RWPE1 (cell line): ENCODE results near the gene IKZF5.
A peak's percentile ranks its signal among the peaks of the same experiment; 100 is the strongest.

Source experiments
- CTCF ChIA-PET: fragments of 350-600 bp; sonication (Branson Sonifier 250); formaldehyde crosslinking; extraction: SDS; loops from one replicate; lab custom pipeline; 2021; lab: Yijun Ruan, JAX
- POLR2A ChIA-PET: fragments of 400-600 bp; formaldehyde crosslinking; extraction: SDS; loops from one replicate; lab custom pipeline; 2020; ENCODE audit warnings: antibody characterized with exemption; ENCODE audit not compliant: low non-redundant PET; lab: Yijun Ruan, JAX
- DNase-seq: peaks from one replicate; pipeline ENCODE4 v3.0.0; 2012; ENCODE audit warnings: low spot score
- H3K27ac ChIP-seq: fragments of 450-650 bp; 2 replicates; pipeline ENCODE4 v1.5.1; 2017
- TF ChIP-seq, protein P1 (sequence below): fragments of 450-650 bp; conservative IDR thresholded peaks from 2 replicates; pipeline ENCODE4 v1.5.1; 2017; ENCODE audit warnings: low read depth, mild to moderate bottlenecking

Gene IKZF5

DNA sequence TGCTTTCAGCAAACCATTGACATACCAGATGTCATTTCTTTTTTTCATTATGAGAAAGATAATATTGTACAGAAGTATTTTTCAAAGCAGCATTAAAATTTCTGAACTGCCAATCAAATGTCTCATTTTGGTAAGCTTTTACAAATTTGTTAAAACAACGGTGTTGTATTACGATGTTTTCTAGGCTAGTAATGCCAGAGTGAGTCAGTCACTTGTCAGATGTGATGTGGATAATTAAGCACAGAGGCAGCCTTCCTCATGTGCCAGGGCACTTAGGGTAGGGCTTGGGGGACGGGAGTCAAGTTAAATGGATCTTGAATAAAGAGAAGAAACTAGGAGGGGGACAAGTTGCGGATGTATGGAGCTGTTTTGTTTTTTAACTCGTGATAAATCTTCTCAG lies 18.3 kb downstream of the IKZF5 start:
- ChIA-PET POLR2A (interaction anchor here (1.1 kb wide), 1 partner anchor 10 kb away, joined by 3 read pairs; the partner anchor contains the start of gene PSTK), CTCF (interaction anchor here (0.6 to 2.0 kb wide), 4 partner anchors 8 to 340 kb away, joined by 3 to 4 read pairs (median 4); no protein-coding TSS in a partner anchor)
- TF ChIP-seq, protein P1, sequence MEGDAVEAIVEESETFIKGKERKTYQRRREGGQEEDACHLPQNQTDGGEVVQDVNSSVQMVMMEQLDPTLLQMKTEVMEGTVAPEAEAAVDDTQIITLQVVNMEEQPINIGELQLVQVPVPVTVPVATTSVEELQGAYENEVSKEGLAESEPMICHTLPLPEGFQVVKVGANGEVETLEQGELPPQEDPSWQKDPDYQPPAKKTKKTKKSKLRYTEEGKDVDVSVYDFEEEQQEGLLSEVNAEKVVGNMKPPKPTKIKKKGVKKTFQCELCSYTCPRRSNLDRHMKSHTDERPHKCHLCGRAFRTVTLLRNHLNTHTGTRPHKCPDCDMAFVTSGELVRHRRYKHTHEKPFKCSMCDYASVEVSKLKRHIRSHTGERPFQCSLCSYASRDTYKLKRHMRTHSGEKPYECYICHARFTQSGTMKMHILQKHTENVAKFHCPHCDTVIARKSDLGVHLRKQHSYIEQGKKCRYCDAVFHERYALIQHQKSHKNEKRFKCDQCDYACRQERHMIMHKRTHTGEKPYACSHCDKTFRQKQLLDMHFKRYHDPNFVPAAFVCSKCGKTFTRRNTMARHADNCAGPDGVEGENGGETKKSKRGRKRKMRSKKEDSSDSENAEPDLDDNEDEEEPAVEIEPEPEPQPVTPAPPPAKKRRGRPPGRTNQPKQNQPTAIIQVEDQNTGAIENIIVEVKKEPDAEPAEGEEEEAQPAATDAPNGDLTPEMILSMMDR, result no peak
- H3K27ac ChIP-seq, result no peak overlapping the region
- DNase-seq, result peak; percentile 36

DNA sequence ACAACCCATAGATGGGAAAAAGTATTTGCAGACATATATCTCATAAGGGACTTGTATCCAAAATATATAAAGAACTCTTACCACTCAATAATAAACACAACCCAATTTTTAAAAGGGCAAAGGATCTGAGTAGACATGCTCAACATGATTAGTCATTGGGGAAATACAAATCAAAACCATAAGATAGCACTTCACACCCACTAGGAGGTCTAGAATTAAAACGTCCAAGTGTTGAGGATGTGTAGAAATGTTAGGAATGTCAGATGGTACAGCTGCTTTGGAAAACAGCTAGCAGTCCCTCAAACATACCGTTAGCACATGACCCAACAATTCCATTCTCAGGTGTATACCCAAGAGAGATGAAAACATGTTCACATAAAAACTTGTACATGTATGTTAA lies 20.1 kb downstream of the IKZF5 start:
- ChIA-PET CTCF (no interaction called here), POLR2A (no interaction called here)
- no peak for DNase-seq
- TF ChIP-seq, protein P1, result no peak
- no peak overlapping the region for H3K27ac ChIP-seq

DNA sequence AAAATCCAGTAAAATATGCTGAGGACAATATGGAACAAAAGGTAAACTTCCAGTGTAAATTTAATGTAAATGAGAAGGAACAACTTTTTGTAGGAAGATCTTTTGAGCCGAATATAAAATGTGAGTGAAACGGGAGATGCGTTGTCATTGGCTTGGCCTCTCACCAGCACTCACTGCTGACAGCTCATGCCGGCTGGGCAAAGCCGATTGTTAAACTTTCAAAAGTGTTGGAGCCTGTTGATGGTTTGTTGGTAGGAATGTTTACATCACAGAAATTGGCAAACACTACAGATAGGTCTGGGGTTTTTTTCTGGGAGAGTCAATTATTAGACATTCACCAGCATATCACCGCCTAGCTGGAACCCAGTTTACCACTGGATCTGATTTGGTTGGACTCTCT lies 22.3 kb downstream of the IKZF5 start:
- POLR2A ChIA-PET, result no interaction called here
- H3K27ac ChIP-seq, result no peak overlapping the region
- no peak for DNase-seq
- CTCF ChIA-PET, result no interaction called here
- TF ChIP-seq, protein P1, result no peak

DNA sequence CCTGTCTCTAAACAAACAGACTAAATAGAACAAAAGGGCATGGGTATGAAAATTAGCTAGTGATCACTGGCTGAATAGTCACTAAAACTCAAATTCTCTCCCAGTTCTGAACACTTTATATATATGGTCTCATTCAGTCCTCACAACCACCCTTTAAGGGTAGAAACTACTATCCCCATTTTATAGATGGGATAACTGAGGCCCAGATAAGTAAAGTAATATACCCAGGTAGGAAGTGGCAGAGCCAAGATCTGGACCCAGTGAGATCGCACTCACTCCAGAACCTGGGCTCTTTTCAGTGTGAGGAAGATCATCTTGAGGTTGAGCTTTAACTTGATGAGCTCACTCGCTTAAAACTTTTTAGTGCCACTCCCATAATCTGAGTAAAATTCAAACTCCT lies 23.9 kb downstream of the IKZF5 start:
- DNase-seq, result no peak
- POLR2A ChIA-PET, result no interaction called here

DNA sequence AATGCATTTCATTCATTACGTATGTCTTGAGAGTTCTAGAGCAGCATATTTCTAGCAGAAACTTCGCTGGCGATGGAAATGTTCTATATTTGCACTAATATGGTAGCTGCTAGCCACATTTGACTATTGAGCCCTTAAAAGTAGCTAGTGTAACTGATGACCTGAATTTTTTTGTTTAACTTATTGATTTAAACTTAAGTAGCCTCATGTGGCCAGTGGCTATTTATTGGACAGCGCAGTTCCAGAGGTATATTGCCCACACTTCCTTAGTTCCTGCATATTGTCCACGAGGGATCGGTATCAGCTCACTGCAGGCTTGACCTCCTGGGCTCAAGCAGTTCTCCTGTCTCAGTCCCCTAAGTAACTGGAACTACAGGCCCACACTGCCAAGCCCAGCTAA lies 24.7 kb downstream of the IKZF5 start:
- POLR2A ChIA-PET, result no interaction called here
- H3K27ac ChIP-seq, result no peak overlapping the region
- TF ChIP-seq, protein P1, result no peak
- DNase-seq, result no peak
- CTCF ChIA-PET, result no interaction called here

More for the DNA sequence above, 23.9 kb downstream of the IKZF5 start:
- TF ChIP-seq, protein P1, result no peak
- CTCF ChIA-PET, result interaction anchor here (0.7 kb wide), 1 partner anchor 165 kb away, joined by 3 read pairs; no protein-coding TSS in a partner anchor
- H3K27ac ChIP-seq, result no peak overlapping the region

DNA sequence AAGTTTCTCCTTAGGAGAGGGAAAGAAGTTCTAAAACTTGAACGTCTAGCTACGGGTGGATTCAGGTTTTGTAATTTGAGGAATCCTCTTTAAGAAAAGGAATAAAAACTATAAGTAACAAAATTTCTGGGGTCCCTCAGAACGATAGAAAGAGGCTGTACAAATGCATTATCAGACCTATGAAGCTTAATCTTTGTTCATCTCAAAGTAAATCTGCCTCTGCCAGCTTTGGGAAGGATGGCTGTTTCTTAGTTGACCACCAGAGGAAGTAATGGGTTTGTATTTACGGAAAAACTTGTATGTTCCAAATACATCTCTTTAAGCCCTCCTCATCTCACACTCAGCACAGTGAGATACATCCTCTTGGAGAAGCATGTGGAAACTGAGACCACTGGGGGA lies 27.5 kb downstream of the IKZF5 start:
- TF ChIP-seq, protein P1, result peak; percentile 45
- CTCF ChIA-PET, result interaction anchor here (1.0 to 1.9 kb wide), 4 partner anchors 26 to 805 kb away, joined by 3 to 8 read pairs (median 4); partner anchors contain the start of genes ACADSB and IKZF5
- POLR2A ChIA-PET, result interaction anchor here (1.1 kb wide), 1 partner anchor 9 kb away, joined by 3 read pairs; no protein-coding TSS in a partner anchor
- DNase-seq, result peak; percentile 43
- H3K27ac ChIP-seq, result no peak overlapping the region
